GM23338 (cell line): ENCODE measurements around the gene TAF11L2.

Experiments
- CTCF ChIP-seq, 2 experiments: fragments of 200-600 bp in 1 of 2; sonication (generic) in 1 of 2; conservative IDR thresholded peaks; 2 replicates each; pipeline versions ENCODE4 v1.5.1 to v1.6.1; 2016 to 2017; ENCODE audit warnings: antibody characterized with exemption in 2 of 2, low read depth in 2 of 2, mild to moderate bottlenecking in 2 of 2, moderate library complexity in 1 of 2
- EZH2 ChIP-seq: fragments of 200-600 bp; sonication (generic); IDR thresholded peaks from one replicate; pipeline ENCODE4 v1.8.0; 2017; ENCODE audit warnings: antibody characterized with exemption, mild to moderate bottlenecking, low read depth; ENCODE audit not compliant: unreplicated experiment
- EZH2phosphoT487 ChIP-seq: fragments of 200-600 bp; sonication (generic); IDR thresholded peaks from one replicate; pipeline ENCODE4 v1.8.1; 2018; ENCODE audit warnings: antibody characterized with exemption; ENCODE audit not compliant: unreplicated experiment
- POLR2AphosphoS5 ChIP-seq: IDR thresholded peaks from 2 replicates; pipeline ENCODE4 v1.6.1; 2016; ENCODE audit warnings: antibody characterized with exemption, low read depth
- REST ChIP-seq: IDR thresholded peaks from one replicate; pipeline ENCODE4 v1.6.1; 2018; ENCODE audit warnings: antibody characterized with exemption; ENCODE audit not compliant: unreplicated experiment
- ZNF114 ChIP-seq: fragments of 250-450 bp; sonication (Bioruptor Pico); IDR thresholded peaks from 2 replicates; pipeline ENCODE4 v1.5.0; 2020; ENCODE audit warnings: mild to moderate bottlenecking, moderate library complexity

GRCh38 chr5:17477043-17477442 is 21.0 kb upstream of the TAF11L2 start:
- TF ChIP-seq REST = no peak
- TF ChIP-seq EZH2phosphoT487 = no peak
- TF ChIP-seq CTCF (conservative IDR thresholded peaks at IDR 0.05; ENCODE audit: low read depth in 2 of 2) = no peak
- TF ChIP-seq POLR2AphosphoS5 = no peak
- no peak for TF ChIP-seq EZH2
- no peak for TF ChIP-seq ZNF114 (CRISPR knock-in tag)
